GM23338 (cell line): ENCODE results near the gene THRB. TPM values are rescaled to one million over a fixed set of nuclear protein-coding genes. Genes with fewer than 3 reads are reported as not detected.

Experiments
- ATAC-seq: fragments of 200-7000 bp; cut with Tn5 transposase; 3 replicates; pipeline ENCODE4 v1.9.1; 2020
- DNase-seq: peaks from one replicate; pipeline ENCODE4 v3.0.0-alpha.2; 2015; ENCODE audit warnings: low spot score
- H2AFZ ChIP-seq: fragments of 200-600 bp; sonication (generic); 2 replicates; pipeline ENCODE4 v1.8.0; 2016; ENCODE audit warnings: antibody characterized with exemption, mild to moderate bottlenecking, moderate library complexity
- H3F3A ChIP-seq: fragments of 200-600 bp; sonication (generic); replicated peaks from 2 replicates; pipeline ENCODE4 v1.8.0; 2017; ENCODE audit warnings: antibody characterized with exemption, mixed run types, low read depth
- H3K27ac ChIP-seq: fragments of 200-600 bp; sonication (generic); 2 replicates; pipeline ENCODE4 v1.6.1; 2016; ENCODE audit warnings: low read depth
- H3K27me3 ChIP-seq: fragments of 200-600 bp; sonication (generic); 2 replicates; pipeline ENCODE4 v1.8.0; 2016; ENCODE audit warnings: mild to moderate bottlenecking, mixed run types, moderate library complexity; ENCODE audit not compliant: insufficient read depth
- H3K36me3 ChIP-seq: fragments of 200-600 bp; sonication (generic); 2 replicates; pipeline ENCODE4 v1.8.0; 2016; ENCODE audit warnings: mild to moderate bottlenecking; ENCODE audit not compliant: insufficient read depth
- H3K4me1 ChIP-seq: fragments of 200-600 bp; sonication (generic); 2 replicates; pipeline ENCODE4 v1.8.0; 2016; ENCODE audit warnings: mild to moderate bottlenecking, moderate library complexity; ENCODE audit not compliant: insufficient read depth
- H3K4me2 ChIP-seq: fragments of 200-600 bp; sonication (generic); 2 replicates; pipeline ENCODE4 v1.7.1; 2017; ENCODE audit warnings: mixed run types
- H3K4me3 ChIP-seq: fragments of 200-600 bp; sonication (generic); 2 replicates; pipeline ENCODE4 v1.6.1; 2016; ENCODE audit warnings: mixed run types
- H3K79me2 ChIP-seq: fragments of 200-600 bp; sonication (generic); replicated peaks from 2 replicates; pipeline ENCODE4 v1.8.0; 2017; ENCODE audit warnings: mild to moderate bottlenecking; ENCODE audit not compliant: insufficient read depth
- H3K9me2 ChIP-seq: fragments of 200-600 bp; sonication (generic); 2 replicates; pipeline ENCODE4 v1.8.0; 2017; ENCODE audit not compliant: insufficient read depth
- H4K20me1 ChIP-seq: fragments of 200-600 bp; sonication (generic); replicated peaks from 2 replicates; pipeline ENCODE4 v1.8.0; 2017; ENCODE audit warnings: mild to moderate bottlenecking; ENCODE audit not compliant: insufficient read depth
- H3K27ac Mint-ChIP-seq: 2 replicates; pipeline ENCODE4 v1.8.0; 2020; ENCODE audit warnings: inconsistent platforms, mild to moderate bottlenecking, moderate library complexity, mixed read lengths
- H3K27me3 Mint-ChIP-seq: 3 replicates; pipeline ENCODE4 v1.8.0; 2022; ENCODE audit warnings: low read depth, mild to moderate bottlenecking, moderate library complexity, mixed read lengths, inconsistent platforms; ENCODE audit not compliant: insufficient read depth, poor library complexity
- H3K36me3 Mint-ChIP-seq: 3 replicates; pipeline ENCODE4 v1.8.0; 2021; ENCODE audit warnings: low read depth, mild to moderate bottlenecking, inconsistent platforms, moderate library complexity, mixed read lengths
- H3K4me1 Mint-ChIP-seq: 3 replicates; pipeline ENCODE4 v1.8.0; 2020; ENCODE audit warnings: mild to moderate bottlenecking, inconsistent platforms, mixed read lengths
- H3K4me3 Mint-ChIP-seq: 3 replicates; pipeline ENCODE4 v1.8.0; 2021; ENCODE audit warnings: moderate library complexity, mild to moderate bottlenecking, inconsistent platforms, mixed read lengths
- H3K9me3 Mint-ChIP-seq: 3 replicates; pipeline ENCODE4 v1.8.0; 2020; ENCODE audit warnings: moderate library complexity, mild to moderate bottlenecking, inconsistent platforms, mixed read lengths
- CREB1 ChIP-seq: fragments of 250-450 bp; sonication (Bioruptor Pico); IDR thresholded peaks from 2 replicates; pipeline ENCODE4 v1.5.0; 2020; ENCODE audit warnings: low read depth, mild to moderate bottlenecking, moderate library complexity
- CTCF ChIP-seq, 2 experiments: fragments of 200-600 bp in 1 of 2; sonication (generic) in 1 of 2; conservative IDR thresholded peaks; 2 replicates each; pipeline versions ENCODE4 v1.5.1 to v1.6.1; 2016 to 2017; ENCODE audit warnings: antibody characterized with exemption in 2 of 2, low read depth in 2 of 2, mild to moderate bottlenecking in 2 of 2, moderate library complexity in 1 of 2
- JUNB ChIP-seq: IDR thresholded peaks from one replicate; pipeline ENCODE4 v1.6.1; 2016; ENCODE audit warnings: antibody characterized with exemption; ENCODE audit not compliant: unreplicated experiment
- NANOG ChIP-seq: IDR thresholded peaks from 2 replicates; pipeline ENCODE4 v1.6.1; 2016; ENCODE audit warnings: antibody characterized with exemption, borderline replicate concordance
- REST ChIP-seq: IDR thresholded peaks from one replicate; pipeline ENCODE4 v1.6.1; 2018; ENCODE audit warnings: antibody characterized with exemption; ENCODE audit not compliant: unreplicated experiment
- ZNF114 ChIP-seq: fragments of 250-450 bp; sonication (Bioruptor Pico); IDR thresholded peaks from 2 replicates; pipeline ENCODE4 v1.5.0; 2020; ENCODE audit warnings: mild to moderate bottlenecking, moderate library complexity
- polyA plus RNA-seq: library from polyadenylated mRNA; unstranded; fragments of >200 nt; fragmentation: Nextera tagmentation; extraction: Ambion mirVana; gene quantifications from 2 replicates; pipeline ENCODE4 v1.2.1, GENCODE V29; 2016
- total RNA-seq: library from RNA; depleted of rRNA; stranded (reverse); fragments of >200 nt; shearing (Covaris generic); gene quantifications from 2 replicates; pipeline ENCODE4 v1.2.3, GENCODE V29; 2014

THRB gene
- total and polyA plus RNA-seq, 2 experiments from 2014 or later = 1.7 to 3.2 TPM

DNA sequence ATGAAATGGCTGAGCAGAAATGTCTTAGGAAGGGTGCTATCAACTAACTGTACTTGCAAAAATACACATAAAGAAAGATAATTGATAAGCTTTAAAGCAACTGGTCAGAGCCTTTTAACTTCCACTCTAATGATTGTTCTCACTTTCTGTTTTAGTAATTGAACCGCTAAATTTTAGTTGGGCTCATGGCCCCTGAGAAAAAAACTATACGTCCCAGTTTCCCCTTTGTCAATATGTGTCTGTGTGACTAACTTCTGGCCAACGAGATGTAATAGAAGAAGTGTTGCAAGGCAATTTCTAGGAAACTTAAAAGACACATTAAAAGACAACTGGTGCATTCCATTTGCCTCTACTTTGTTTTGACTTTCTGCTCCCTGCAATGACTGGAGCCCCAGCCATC, 325.7 kb downstream of the THRB start (continued):
- TF ChIP-seq CTCF (conservative IDR thresholded peaks at IDR 0.05; ENCODE audit: low read depth in 2 of 2) = no peak
- TF ChIP-seq ZNF114 (CRISPR knock-in tag) = no peak
- TF ChIP-seq CREB1 (CRISPR knock-in tag) = no peak
- TF ChIP-seq REST = no peak

DNA sequence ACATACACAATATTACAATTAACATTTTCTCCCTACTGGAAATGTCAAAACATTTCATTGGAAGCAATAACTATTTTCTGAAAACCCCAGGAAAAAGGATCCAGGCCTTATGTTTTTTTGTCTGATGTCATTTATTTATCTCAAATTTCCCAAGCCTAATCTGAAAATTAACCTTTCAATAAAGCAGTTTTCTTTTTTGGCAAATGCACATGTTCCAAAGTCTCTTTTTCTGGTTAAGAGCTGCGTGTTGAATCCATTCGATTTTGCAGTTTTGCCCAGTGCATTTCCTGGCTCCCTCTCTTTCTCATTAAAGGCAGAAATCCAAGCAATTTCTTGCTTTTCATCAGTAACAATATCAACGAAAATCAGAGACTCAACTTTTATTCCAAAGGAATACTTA, 327.2 kb downstream of the THRB start:
- no peaks in the 10 kb centered on the region for H3K27me3 ChIP-seq
- no peak overlapping the region for H3K4me2 ChIP-seq
- no peak overlapping the region for H3K4me3 Mint-ChIP-seq
- no peaks in the 10 kb centered on the region for H3K36me3 Mint-ChIP-seq
- TF ChIP-seq CTCF (conservative IDR thresholded peaks at IDR 0.05; ENCODE audit: low read depth in 2 of 2) = no peak
- no peak for TF ChIP-seq JUNB
- no peak for TF ChIP-seq NANOG
- DNase-seq = no peak
- H3K4me3 ChIP-seq = no peak overlapping the region
- H3K36me3 ChIP-seq = no peaks in the 10 kb centered on the region
- no peak overlapping the region for H3K27ac Mint-ChIP-seq
- no peak overlapping the region for H3K27ac ChIP-seq
- H3K4me1 Mint-ChIP-seq = peaks cover 25% of the 10 kb centered on the region
- no peak overlapping the region for H2AFZ ChIP-seq
- H4K20me1 ChIP-seq = no peaks in the 10 kb centered on the region
- H3K27me3 Mint-ChIP-seq = no peaks in the 10 kb centered on the region
- H3K4me1 ChIP-seq = peaks cover 26% of the 10 kb centered on the region
- no peaks in the 10 kb centered on the region for H3K9me3 Mint-ChIP-seq
- H3K79me2 ChIP-seq = no peaks in the 10 kb centered on the region
- H3K9me2 ChIP-seq = no peaks in the 10 kb centered on the region
- no peaks in the 10 kb centered on the region for H3F3A ChIP-seq
- no peak for ATAC-seq
